Fibroblast of lung (primary cell): Measurements from ENCODE around the gene RNF43. TPM values are rescaled to one million over a fixed set of nuclear protein-coding genes. Genes with fewer than 3 reads are reported as not detected.
"Not testable (repeated sequence)": the region's sequence is repeated elsewhere in the genome, so short reads cannot be mapped to it uniquely, and the experiment has no call there.

Source experiments
- DNase-seq, 2 donors: peaks; one replicate each; pipeline versions ENCODE4 v3.0.0 to v3.0.0-alpha.2; 2010; ENCODE audit warnings: low read depth in 2 of 2
- H2AFZ ChIP-seq: 2 replicates; pipeline ENCODE4 v1.5.1; 2012; ENCODE audit warnings: low read length, control low read depth, inconsistent platforms
- H3K27ac ChIP-seq: 2 replicates; pipeline ENCODE4 v1.5.1; 2011; ENCODE audit warnings: low read length, control low read depth; ENCODE audit not compliant: insufficient read depth
- H3K27me3 ChIP-seq: 2 replicates; pipeline ENCODE4 v1.5.1; 2011; ENCODE audit warnings: mild to moderate bottlenecking, low read length; ENCODE audit not compliant: control insufficient read depth, insufficient read depth
- H3K36me3 ChIP-seq: 2 replicates; pipeline ENCODE4 v1.5.1; 2011; ENCODE audit warnings: low read length; ENCODE audit not compliant: control insufficient read depth, insufficient read depth
- H3K4me1 ChIP-seq: 2 replicates; pipeline ENCODE4 v1.5.1; 2011; ENCODE audit warnings: low read length; ENCODE audit not compliant: control insufficient read depth, insufficient read depth; ENCODE audit errors: extremely low read depth
- H3K4me2 ChIP-seq: 2 replicates; pipeline ENCODE4 v1.5.1; 2011; ENCODE audit warnings: low read length, control low read depth; ENCODE audit not compliant: insufficient read depth; ENCODE audit errors: extremely low read depth
- H3K4me3 ChIP-seq, 4 experiments: fragments of 200-600 bp in 1 of 4; sonication (generic) in 1 of 4; replicated peaks in 1 of 4; 2 replicates each; pipeline ENCODE4 v1.5.1; 2011 to 2016; ENCODE audit warnings: low read length in 4 of 4, low read depth in 3 of 4, mild to moderate bottlenecking in 3 of 4, control low read depth in 2 of 4, inconsistent platforms in 1 of 4, mixed read lengths in 1 of 4; ENCODE audit not compliant: insufficient read depth in 1 of 4; ENCODE audit errors: control extremely low read depth in 1 of 4
- H3K79me2 ChIP-seq: 2 replicates; pipeline ENCODE4 v1.5.1; 2012; ENCODE audit warnings: mild to moderate bottlenecking, low read length, inconsistent platforms; ENCODE audit not compliant: control insufficient read depth, insufficient read depth
- H3K9ac ChIP-seq: 2 replicates; pipeline ENCODE4 v1.5.1; 2011; ENCODE audit warnings: mild to moderate bottlenecking, low read length, control low read depth; ENCODE audit not compliant: insufficient read depth
- H3K9me3 ChIP-seq: 2 replicates; pipeline ENCODE4 v1.5.1; 2012; ENCODE audit warnings: low read depth, low read length; ENCODE audit not compliant: control insufficient read depth, insufficient read depth
- H4K20me1 ChIP-seq: 2 replicates; pipeline ENCODE4 v1.5.1; 2011; ENCODE audit warnings: low read length; ENCODE audit not compliant: control insufficient read depth, insufficient read depth; ENCODE audit errors: extremely low read depth
- EZH2 ChIP-seq: IDR thresholded peaks from 2 replicates; pipeline ENCODE4 v1.5.1; 2012; ENCODE audit warnings: low read length, control low read depth, mild to moderate bottlenecking; ENCODE audit errors: missing control alignments
- polyA plus RNA-seq, 2 donors: library from polyadenylated mRNA; depleted of rRNA in 1 of 2; stranded (reverse) in 1 of 2; unstranded in 1 of 2; fragments of >200 nt; gene quantifications; 2 replicates each; pipeline ENCODE4 v1.2.1, GENCODE V29; 2011 to 2012; ENCODE audit warnings: missing spikeins in 1 of 2
- total RNA-seq: library from RNA; depleted of rRNA; stranded (reverse); fragments of >200 nt; gene quantifications from 2 replicates; pipeline ENCODE4 v1.2.1, GENCODE V29; 2014
- TF ChIP-seq, protein P1 (sequence below), 2 donors: IDR thresholded peaks in 1 of 2; conservative IDR thresholded peaks in 1 of 2; 1 replicate in 1 of 2; 2 replicates in 1 of 2; pipeline ENCODE4 v1.5.1; 2011 to 2012; ENCODE audit warnings: low read length in 2 of 2, control low read depth in 1 of 2, inconsistent platforms in 1 of 2, low read depth in 1 of 2, mild to moderate bottlenecking in 1 of 2

Gene RNF43
- total and polyA plus RNA-seq, 2 donors (not counting 1 experiment from before 2014, with no cell fraction given) = under 0.01 to 0.02 TPM

DNA sequence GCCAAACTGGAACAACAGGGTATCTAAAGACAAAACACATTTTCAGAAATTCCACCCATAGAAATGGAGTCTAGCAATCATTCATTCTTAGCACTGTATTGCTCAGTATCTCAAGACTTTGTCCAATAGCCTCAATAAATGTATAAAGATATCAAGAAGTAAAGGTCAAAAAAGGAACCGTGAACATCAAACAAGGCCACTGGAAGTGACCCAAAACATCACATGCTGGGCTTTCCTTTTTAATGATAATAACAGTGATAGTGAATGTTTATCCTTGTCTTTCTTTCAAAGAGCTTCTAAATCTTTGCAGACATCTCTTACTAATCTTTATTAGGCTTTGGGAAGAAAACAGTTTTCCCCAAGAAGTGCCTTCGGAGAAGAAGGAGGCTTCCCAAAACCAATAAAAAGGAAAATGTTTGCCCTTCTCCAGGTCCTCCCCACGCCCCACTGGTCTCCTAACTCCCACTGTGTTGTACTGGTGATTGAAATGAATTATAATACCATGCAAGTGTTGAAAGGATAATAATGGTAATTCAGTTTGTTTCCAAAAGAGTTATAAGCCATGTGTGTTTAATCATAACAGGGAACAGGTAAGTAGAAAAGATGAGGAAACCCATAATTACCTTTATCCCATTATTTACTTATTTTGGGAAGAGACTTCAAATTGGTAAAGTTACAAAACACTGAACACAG is 18.6 kb downstream of the RNF43 start:
- H3K9ac ChIP-seq = no peak overlapping the region
- no peaks in the 10 kb centered on the region for H3K4me1 ChIP-seq
- H3K79me2 ChIP-seq = no peaks in the 10 kb centered on the region
- no peak overlapping the region for H3K4me2 ChIP-seq
- H3K9me3 ChIP-seq = no peaks in the 10 kb centered on the region
- H3K27ac ChIP-seq = no peak overlapping the region
- H3K36me3 ChIP-seq = no peaks in the 10 kb centered on the region
- H4K20me1 ChIP-seq = no peaks in the 10 kb centered on the region
- no peak for TF ChIP-seq EZH2
- TF ChIP-seq, protein P1, sequence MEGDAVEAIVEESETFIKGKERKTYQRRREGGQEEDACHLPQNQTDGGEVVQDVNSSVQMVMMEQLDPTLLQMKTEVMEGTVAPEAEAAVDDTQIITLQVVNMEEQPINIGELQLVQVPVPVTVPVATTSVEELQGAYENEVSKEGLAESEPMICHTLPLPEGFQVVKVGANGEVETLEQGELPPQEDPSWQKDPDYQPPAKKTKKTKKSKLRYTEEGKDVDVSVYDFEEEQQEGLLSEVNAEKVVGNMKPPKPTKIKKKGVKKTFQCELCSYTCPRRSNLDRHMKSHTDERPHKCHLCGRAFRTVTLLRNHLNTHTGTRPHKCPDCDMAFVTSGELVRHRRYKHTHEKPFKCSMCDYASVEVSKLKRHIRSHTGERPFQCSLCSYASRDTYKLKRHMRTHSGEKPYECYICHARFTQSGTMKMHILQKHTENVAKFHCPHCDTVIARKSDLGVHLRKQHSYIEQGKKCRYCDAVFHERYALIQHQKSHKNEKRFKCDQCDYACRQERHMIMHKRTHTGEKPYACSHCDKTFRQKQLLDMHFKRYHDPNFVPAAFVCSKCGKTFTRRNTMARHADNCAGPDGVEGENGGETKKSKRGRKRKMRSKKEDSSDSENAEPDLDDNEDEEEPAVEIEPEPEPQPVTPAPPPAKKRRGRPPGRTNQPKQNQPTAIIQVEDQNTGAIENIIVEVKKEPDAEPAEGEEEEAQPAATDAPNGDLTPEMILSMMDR (conservative IDR thresholded peaks at IDR 0.05 in 1 of 2, IDR thresholded peaks at IDR 0.05 in 1 of 2; ENCODE audit: low read depth in 1 of 2, low read length in 2 of 2) = no peak
- no peaks in the 10 kb centered on the region for H3K27me3 ChIP-seq
- H2AFZ ChIP-seq = no peak overlapping the region
- no peak for DNase-seq
- no peak overlapping the region for H3K4me3 ChIP-seq

DNA sequence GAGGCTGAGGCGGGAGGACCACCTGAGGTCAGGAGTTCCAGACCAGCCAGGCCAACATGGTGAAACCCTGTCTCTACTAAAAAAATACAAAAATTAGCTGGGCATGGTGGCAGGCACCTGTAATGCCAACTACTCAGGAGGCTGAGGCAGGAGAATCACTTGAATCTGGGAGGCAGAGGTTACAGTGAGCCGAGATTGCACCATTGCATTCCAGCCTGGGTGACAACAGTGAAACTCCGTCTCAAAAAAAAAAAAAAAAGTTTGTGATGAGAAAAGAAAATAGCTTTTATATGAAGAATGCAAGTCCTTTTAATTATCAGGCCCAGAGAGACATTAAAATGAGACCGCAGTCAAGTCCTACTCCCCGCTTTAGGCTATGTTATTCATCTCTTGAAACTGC is 19.9 kb downstream of the RNF43 start:
- not testable (repeated sequence) for H3K36me3 ChIP-seq, H3K4me2 ChIP-seq, H3K9ac ChIP-seq, H3K27me3 ChIP-seq, H3K27ac ChIP-seq, DNase-seq, H4K20me1 ChIP-seq, H3K9me3 ChIP-seq, H3K4me3 ChIP-seq, H3K79me2 ChIP-seq, H3K4me1 ChIP-seq, H2AFZ ChIP-seq

DNA sequence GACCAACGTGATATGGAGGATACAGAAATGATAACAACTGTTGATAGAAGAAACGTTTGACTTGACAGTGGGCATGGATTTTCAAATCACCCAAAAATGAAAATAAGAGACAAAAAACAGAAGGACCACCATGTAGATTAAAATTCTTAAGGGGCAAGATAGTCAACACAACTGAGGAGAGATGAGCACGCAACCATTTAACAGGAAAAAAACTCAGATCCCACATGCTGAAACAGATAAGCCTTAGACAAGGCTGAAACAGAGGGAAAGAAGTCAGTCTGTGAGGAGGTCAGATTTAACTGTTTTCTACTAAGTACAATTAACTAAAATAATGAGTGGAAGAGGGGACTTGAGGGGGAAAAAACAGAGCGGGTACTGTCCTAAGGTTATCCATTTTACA is 21.2 kb downstream of the RNF43 start:
- no peak overlapping the region for H3K9ac ChIP-seq
- no peak for TF ChIP-seq EZH2
- TF ChIP-seq, protein P1 (conservative IDR thresholded peaks at IDR 0.05 in 1 of 2, IDR thresholded peaks at IDR 0.05 in 1 of 2; ENCODE audit: low read depth in 1 of 2, low read length in 2 of 2) = no peak
- H3K4me2 ChIP-seq = no peak overlapping the region
- H3K27me3 ChIP-seq = no peaks in the 10 kb centered on the region
- no peaks in the 10 kb centered on the region for H4K20me1 ChIP-seq
- H3K79me2 ChIP-seq = no peaks in the 10 kb centered on the region
- H3K9me3 ChIP-seq = no peaks in the 10 kb centered on the region
- H2AFZ ChIP-seq = no peak overlapping the region
- H3K4me3 ChIP-seq = no peak overlapping the region
- no peak for DNase-seq
- no peak overlapping the region for H3K27ac ChIP-seq
- H3K36me3 ChIP-seq = no peaks in the 10 kb centered on the region
- H3K4me1 ChIP-seq = no peaks in the 10 kb centered on the region
